K562 (cell line): ENCODE data around the gene NIM1K. TPM values are rescaled to one million over a fixed set of nuclear protein-coding genes. Genes with fewer than 3 reads are reported as not detected.

Experiments
- BHLHE40 ChIP-seq: IDR thresholded peaks from 2 replicates; pipeline ENCODE4 v1.6.1; 2011; ENCODE audit warnings: low read length, improper control_type of control experiment
- CC2D1A ChIP-seq: fragments of 450-650 bp; IDR thresholded peaks from 2 replicates; pipeline ENCODE4 v1.6.1; 2017; ENCODE audit warnings: mild to moderate bottlenecking
- MGA ChIP-seq: fragments of 450-650 bp; IDR thresholded peaks from 2 replicates; pipeline ENCODE4 v1.6.1; 2016; ENCODE audit warnings: mild to moderate bottlenecking, moderate library complexity
- NFE2 ChIP-seq: IDR thresholded peaks from 2 replicates; pipeline ENCODE4 v1.6.1; 2014; ENCODE audit warnings: antibody characterized with exemption, low read depth
- STAT5A ChIP-seq: IDR thresholded peaks from 2 replicates; pipeline ENCODE4 v1.6.1; 2012; ENCODE audit warnings: low read length, inconsistent platforms, borderline replicate concordance
- TFE3 ChIP-seq: fragments of 450-650 bp; formaldehyde crosslinking; IDR thresholded peaks from 2 replicates; pipeline ENCODE4 v1.4.0; 2020; ENCODE audit warnings: mild to moderate bottlenecking, mixed read lengths
- ZNF263 ChIP-seq: sonication (generic); formaldehyde crosslinking; IDR thresholded peaks from 2 replicates; pipeline ENCODE4 v1.8.0; 2022; ENCODE audit warnings: mild to moderate bottlenecking, missing genetic modification reagents, borderline replicate concordance
- ZSCAN32 ChIP-seq: fragments of 450-650 bp; formaldehyde crosslinking; IDR thresholded peaks from 2 replicates; pipeline ENCODE4 v1.4.0; 2020; ENCODE audit warnings: mild to moderate bottlenecking, moderate library complexity
- polyA plus RNA-seq, 8 experiments: library from polyadenylated mRNA; depleted of rRNA in 4 of 8; stranded (reverse) in 5 of 8; unstranded in 3 of 8; fragments of >200 nt; fragmentation: Nextera tagmentation in 2 of 8; fragmentation: Illumina TruSeq in 1 of 8; extraction: Ambion mirVana in 2 of 8; extraction: Trizol in 1 of 8; gene quantifications; 2 replicates each; pipeline versions ENCODE4 v1.2.1 to v1.2.3, GENCODE V29; 2011 to 2014; ENCODE audit warnings: inconsistent platforms in 1 of 8, missing spikeins in 1 of 8
- total RNA-seq, 7 experiments: library from RNA; depleted of rRNA in 6 of 7; stranded (reverse); fragments of >200 nt in 6 of 7; fragmentation: Illumina TruSeq in 2 of 7; extraction: Trizol in 2 of 7; gene quantifications; 2 replicates each; pipeline versions ENCODE4 v1.2.1 to v1.2.3, GENCODE V29; 2011 to 2021; ENCODE audit warnings: low replicate concordance in 1 of 7
- TF ChIP-seq, protein P1 (sequence below): fragments of 450-650 bp; conservative IDR thresholded peaks from 2 replicates; pipeline ENCODE4 v1.6.1; 2016; ENCODE audit warnings: missing genetic modification characterization, low read depth, mild to moderate bottlenecking, control low read depth, missing compliant biosample characterization
- TF ChIP-seq, protein P2 (sequence below), 2 experiments: IDR thresholded peaks in 1 of 2; conservative IDR thresholded peaks in 1 of 2; 2 replicates each; pipeline ENCODE4 v1.6.1; 2016; ENCODE audit warnings: low read depth in 2 of 2, mild to moderate bottlenecking in 1 of 2, missing compliant biosample characterization in 1 of 2, missing genetic modification characterization in 1 of 2, moderate library complexity in 1 of 2

NIM1K gene
- total and polyA plus RNA-seq, 9 of the 15 experiments (the other 6 are each of a cell fraction or from before 2014, with no cell fraction given), result 0.03 to 0.34 (median 0.08) TPM; not detected in 3

DNA sequence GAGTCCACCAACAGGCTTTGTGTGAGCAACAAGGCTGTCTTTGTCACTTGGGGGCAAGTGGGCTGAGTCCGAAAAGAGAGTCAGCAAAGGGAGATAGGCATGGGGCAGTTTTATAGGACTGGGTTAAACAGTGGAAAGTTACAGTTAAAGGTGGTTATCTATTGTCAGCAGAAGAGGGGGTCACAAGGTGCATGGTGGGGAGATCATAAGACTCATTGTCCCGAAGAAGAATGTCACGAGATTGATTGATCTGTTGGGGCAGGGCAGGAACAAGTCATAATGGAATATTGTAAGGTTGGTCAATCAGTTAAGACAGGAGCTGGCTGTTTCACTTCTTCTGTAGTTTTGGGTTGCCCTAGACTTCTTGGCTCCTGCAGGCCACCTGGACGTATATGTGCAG lies 128.8 kb downstream of the NIM1K start (continued):
- TF ChIP-seq MGA, result peak; percentile 18; the same call in 1 of the 2 replicates
- peak; percentile 45; the same call in 1 of the 2 replicates for TF ChIP-seq STAT5A
- peak; percentile 78; the same call in 1 of the 2 replicates for TF ChIP-seq CC2D1A
- TF ChIP-seq NFE2, result no peak
- TF ChIP-seq ZSCAN32, result no peak
- TF ChIP-seq ZNF263 (CRISPR knock-in tag), result no peak
- TF ChIP-seq, protein P1, sequence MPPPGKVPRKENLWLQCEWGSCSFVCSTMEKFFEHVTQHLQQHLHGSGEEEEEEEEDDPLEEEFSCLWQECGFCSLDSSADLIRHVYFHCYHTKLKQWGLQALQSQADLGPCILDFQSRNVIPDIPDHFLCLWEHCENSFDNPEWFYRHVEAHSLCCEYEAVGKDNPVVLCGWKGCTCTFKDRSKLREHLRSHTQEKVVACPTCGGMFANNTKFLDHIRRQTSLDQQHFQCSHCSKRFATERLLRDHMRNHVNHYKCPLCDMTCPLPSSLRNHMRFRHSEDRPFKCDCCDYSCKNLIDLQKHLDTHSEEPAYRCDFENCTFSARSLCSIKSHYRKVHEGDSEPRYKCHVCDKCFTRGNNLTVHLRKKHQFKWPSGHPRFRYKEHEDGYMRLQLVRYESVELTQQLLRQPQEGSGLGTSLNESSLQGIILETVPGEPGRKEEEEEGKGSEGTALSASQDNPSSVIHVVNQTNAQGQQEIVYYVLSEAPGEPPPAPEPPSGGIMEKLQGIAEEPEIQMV, result no peak
- peak; percentile 49; the same call in 1 of the 2 replicates for TF ChIP-seq BHLHE40
- TF ChIP-seq, protein P2, sequence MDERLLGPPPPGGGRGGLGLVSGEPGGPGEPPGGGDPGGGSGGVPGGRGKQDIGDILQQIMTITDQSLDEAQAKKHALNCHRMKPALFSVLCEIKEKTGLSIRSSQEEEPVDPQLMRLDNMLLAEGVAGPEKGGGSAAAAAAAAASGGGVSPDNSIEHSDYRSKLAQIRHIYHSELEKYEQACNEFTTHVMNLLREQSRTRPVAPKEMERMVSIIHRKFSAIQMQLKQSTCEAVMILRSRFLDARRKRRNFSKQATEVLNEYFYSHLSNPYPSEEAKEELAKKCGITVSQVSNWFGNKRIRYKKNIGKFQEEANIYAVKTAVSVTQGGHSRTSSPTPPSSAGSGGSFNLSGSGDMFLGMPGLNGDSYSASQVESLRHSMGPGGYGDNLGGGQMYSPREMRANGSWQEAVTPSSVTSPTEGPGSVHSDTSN (CRISPR knock-in tag; IDR thresholded peaks at IDR 0.05; ENCODE audit: low read depth), result no peak
- TF ChIP-seq, protein P2 (tag; conservative IDR thresholded peaks at IDR 0.05; ENCODE audit: low read depth), result peak; percentile 76
- TF ChIP-seq TFE3 (CRISPR knock-in tag), result peak; percentile 71
